Activated naive CD4-positive, alpha-beta T cell treated with anti-CD3 and anti-CD28 coated beads, Interleukin-2, amount 50 U/mL, for 24 hours (primary cell): Measurements from ENCODE around the gene RBM8A.
"Not testable (repeated sequence)": the region's sequence is repeated elsewhere in the genome, so short reads cannot be mapped to it uniquely, and the experiment has no call there.

Experiments
- H3K27ac Mint-ChIP-seq: one replicate; pipeline ENCODE4 v1.8.0; 2021; ENCODE audit warnings: mild to moderate bottlenecking, mixed read lengths
- H3K27me3 Mint-ChIP-seq: one replicate; pipeline ENCODE4 v1.8.0; 2021; ENCODE audit warnings: mixed read lengths
- H3K36me3 Mint-ChIP-seq: one replicate; pipeline ENCODE4 v1.8.0; 2021; ENCODE audit warnings: mixed read lengths
- H3K4me1 Mint-ChIP-seq: one replicate; pipeline ENCODE4 v1.8.0; 2021; ENCODE audit warnings: mixed read lengths
- H3K4me3 Mint-ChIP-seq: one replicate; pipeline ENCODE4 v1.8.0; 2021; ENCODE audit warnings: mild to moderate bottlenecking, mixed read lengths
- H3K9me3 Mint-ChIP-seq: one replicate; pipeline ENCODE4 v1.8.0; 2021; ENCODE audit warnings: mixed read lengths

Gene RBM8A

DNA sequence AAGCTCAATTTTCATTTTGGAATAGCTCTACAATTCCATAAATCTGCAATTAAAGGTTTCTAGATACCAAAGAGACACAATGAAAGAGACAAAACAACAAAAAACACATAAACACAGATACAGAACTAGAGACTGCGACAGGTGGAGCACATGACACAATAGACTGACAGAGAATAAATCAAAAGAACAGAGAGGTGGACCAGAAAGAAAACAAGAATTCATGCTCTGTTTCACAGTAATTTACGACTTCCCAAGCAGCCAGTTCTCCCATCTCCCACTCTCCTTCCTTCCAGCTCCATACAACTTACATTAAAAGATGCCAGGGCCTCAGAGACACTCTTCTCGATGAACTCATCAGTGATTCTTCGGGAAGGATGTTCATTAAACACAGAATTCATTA is 15.1 kb upstream of the RBM8A start:
- H3K4me1 Mint-ChIP-seq = peaks cover 18% of the 10 kb centered on the region
- H3K9me3 Mint-ChIP-seq = no peaks in the 10 kb centered on the region
- peaks cover 6% of the 10 kb centered on the region for H3K36me3 Mint-ChIP-seq
- H3K27me3 Mint-ChIP-seq = no peaks in the 10 kb centered on the region
- H3K4me3 Mint-ChIP-seq = no peak overlapping the region
- peak overlapping the region; percentile 13 for H3K27ac Mint-ChIP-seq

DNA sequence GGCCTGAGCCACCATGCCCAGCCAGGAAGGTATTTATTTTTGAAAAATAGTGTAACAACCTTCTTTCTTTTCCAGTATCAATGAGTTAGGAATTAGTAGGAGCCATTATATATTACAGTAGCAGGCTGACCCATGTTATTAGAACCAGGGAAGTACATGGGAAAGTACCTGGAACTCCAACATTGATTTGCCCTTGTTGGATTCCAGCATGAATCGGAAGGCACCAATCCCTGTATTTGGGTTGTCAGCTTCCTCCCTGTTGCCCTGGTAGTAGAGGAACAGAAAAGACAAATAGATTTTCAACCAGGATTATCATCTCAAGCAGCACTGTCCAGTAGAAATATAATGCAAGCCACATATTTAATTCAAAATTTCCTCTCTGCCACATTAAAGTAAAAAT is 10.2 kb upstream of the RBM8A start:
- no peak overlapping the region for H3K27ac Mint-ChIP-seq
- peaks cover 4% of the 10 kb centered on the region for H3K36me3 Mint-ChIP-seq
- H3K9me3 Mint-ChIP-seq = no peaks in the 10 kb centered on the region
- H3K4me1 Mint-ChIP-seq = peaks cover 19% of the 10 kb centered on the region
- no peak overlapping the region for H3K4me3 Mint-ChIP-seq
- H3K27me3 Mint-ChIP-seq = no peaks in the 10 kb centered on the region

DNA sequence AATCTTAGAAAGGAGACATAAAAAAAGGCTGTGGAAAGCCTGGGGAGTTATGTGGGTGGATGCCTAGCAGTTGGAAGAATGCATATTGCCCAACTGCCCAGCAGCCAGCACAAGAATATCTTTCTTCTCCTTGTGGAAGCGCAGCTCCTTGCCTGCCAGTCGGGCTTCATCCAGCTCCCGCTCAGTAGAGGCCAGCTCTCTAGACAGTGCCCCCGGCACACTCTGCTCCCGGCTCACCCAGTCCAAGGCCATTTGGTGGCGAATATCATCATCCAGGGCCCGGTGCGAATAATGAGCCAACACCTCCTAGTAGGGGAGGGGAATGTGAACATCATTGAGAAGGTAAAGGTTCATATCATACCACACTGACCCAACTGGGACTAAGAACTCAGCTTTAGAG is 9.0 kb upstream of the RBM8A start:
- peaks cover 6% of the 10 kb centered on the region for H3K36me3 Mint-ChIP-seq
- peaks cover 26% of the 10 kb centered on the region for H3K4me1 Mint-ChIP-seq
- H3K4me3 Mint-ChIP-seq = no peak overlapping the region
- H3K27ac Mint-ChIP-seq = peak overlapping the region; percentile 30
- H3K27me3 Mint-ChIP-seq = no peaks in the 10 kb centered on the region
- no peaks in the 10 kb centered on the region for H3K9me3 Mint-ChIP-seq

DNA sequence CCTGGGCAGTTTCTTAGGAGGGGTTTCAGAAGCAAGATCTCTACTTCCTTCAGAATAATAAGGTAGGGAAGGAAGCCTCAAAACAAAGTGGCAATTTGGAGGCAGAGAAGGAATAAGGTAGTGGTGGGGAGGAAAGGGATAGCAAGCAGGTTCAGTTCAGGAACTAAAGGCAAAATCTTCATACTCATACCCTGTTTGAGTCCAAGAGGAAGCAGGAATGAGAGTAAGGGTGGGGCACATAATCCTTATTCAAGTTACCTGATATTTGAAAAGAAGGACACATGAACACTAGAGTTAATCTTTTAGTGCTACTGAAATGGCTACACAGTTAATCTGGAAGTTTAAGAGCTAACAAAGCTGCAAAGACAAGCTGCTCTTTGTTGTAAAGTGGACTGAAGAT is 8.4 kb upstream of the RBM8A start:
- Mint-ChIP-seq H3K4me1 (peaks cover 31% of the 10 kb centered on the region), H3K27me3 (no peaks in the 10 kb centered on the region), H3K36me3 (peaks cover 7% of the 10 kb centered on the region), H3K27ac (peak overlapping the region; percentile 4), H3K9me3 (no peaks in the 10 kb centered on the region), H3K4me3 (no peak overlapping the region)

GRCh38 chr1:145932522-145933009 is 5.3 kb upstream of the RBM8A start:
- Mint-ChIP-seq H3K27ac (peak overlapping the region; percentile 93), H3K4me1 (peaks cover 39% of the 10 kb centered on the region), H3K4me3 (peak overlapping the region; percentile 71)
- H3K9me3 Mint-ChIP-seq, H3K36me3 Mint-ChIP-seq, H3K27me3 Mint-ChIP-seq: not testable (repeated sequence)

- Mint-ChIP-seq H3K27me3 (no peaks in the 10 kb centered on the region), H3K4me3 (peak overlapping the region; percentile 82), H3K4me1 (peaks cover 38% of the 10 kb centered on the region), H3K9me3 (no peaks in the 10 kb centered on the region), H3K36me3 (peaks cover 6% of the 10 kb centered on the region), H3K27ac (peak overlapping the region; percentile 88)
Observed at GRCh38 chr1:145927916-145928643, 796 bp upstream of the RBM8A start.

DNA sequence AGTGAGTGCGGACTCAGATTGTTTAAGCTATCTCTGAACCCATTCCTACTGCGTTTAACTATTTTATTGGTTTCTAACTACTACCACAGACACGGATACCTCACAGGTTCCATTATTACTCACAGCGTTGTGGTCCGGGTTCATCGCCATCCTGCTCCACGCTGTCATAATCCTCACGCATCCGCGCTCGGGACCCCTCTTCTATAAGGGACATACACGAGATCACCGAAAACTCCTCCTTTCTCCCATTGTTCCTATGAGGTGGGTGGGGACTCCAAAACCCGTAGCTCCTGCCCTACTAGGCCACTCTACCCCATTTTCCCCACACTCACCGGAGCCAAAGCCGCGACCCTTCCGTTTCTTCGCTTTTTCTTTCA is 610 bp downstream of the RBM8A start:
- H3K4me3 Mint-ChIP-seq = no peak overlapping the region
- peaks cover 25% of the 10 kb centered on the region for H3K4me1 Mint-ChIP-seq
- H3K9me3 Mint-ChIP-seq = no peaks in the 10 kb centered on the region
- peaks cover 5% of the 10 kb centered on the region for H3K36me3 Mint-ChIP-seq
- H3K27me3 Mint-ChIP-seq = no peaks in the 10 kb centered on the region
- H3K27ac Mint-ChIP-seq = no peak overlapping the region

GRCh38 chr1:145922266-145922665 is 5.0 kb downstream of the RBM8A start:
- Mint-ChIP-seq H3K4me3 (no peak overlapping the region), H3K27ac (no peak overlapping the region), H3K9me3 (no peaks in the 10 kb centered on the region), H3K4me1 (peaks cover 35% of the 10 kb centered on the region), H3K27me3 (no peaks in the 10 kb centered on the region), H3K36me3 (peaks cover 5% of the 10 kb centered on the region)

GRCh38 chr1:145920297-145920696 is 7.0 kb downstream of the RBM8A start:
- H3K27me3 Mint-ChIP-seq, H3K9me3 Mint-ChIP-seq: not testable (repeated sequence)
- Mint-ChIP-seq H3K36me3 (peaks cover 15% of the 10 kb centered on the region), H3K4me3 (peak overlapping the region; percentile 97), H3K27ac (peak overlapping the region; percentile 46), H3K4me1 (peaks cover 43% of the 10 kb centered on the region)

- H3K9me3 Mint-ChIP-seq = no peaks in the 10 kb centered on the region
- H3K4me1 Mint-ChIP-seq = peaks cover 50% of the 10 kb centered on the region
- peak overlapping the region; percentile 97 for H3K4me3 Mint-ChIP-seq
- H3K27ac Mint-ChIP-seq = peak overlapping the region; percentile 96
- peaks cover 19% of the 10 kb centered on the region for H3K36me3 Mint-ChIP-seq
- no peaks in the 10 kb centered on the region for H3K27me3 Mint-ChIP-seq
Observed at GRCh38 chr1:145918992-145919939, 8.0 kb downstream of the RBM8A start.

DNA sequence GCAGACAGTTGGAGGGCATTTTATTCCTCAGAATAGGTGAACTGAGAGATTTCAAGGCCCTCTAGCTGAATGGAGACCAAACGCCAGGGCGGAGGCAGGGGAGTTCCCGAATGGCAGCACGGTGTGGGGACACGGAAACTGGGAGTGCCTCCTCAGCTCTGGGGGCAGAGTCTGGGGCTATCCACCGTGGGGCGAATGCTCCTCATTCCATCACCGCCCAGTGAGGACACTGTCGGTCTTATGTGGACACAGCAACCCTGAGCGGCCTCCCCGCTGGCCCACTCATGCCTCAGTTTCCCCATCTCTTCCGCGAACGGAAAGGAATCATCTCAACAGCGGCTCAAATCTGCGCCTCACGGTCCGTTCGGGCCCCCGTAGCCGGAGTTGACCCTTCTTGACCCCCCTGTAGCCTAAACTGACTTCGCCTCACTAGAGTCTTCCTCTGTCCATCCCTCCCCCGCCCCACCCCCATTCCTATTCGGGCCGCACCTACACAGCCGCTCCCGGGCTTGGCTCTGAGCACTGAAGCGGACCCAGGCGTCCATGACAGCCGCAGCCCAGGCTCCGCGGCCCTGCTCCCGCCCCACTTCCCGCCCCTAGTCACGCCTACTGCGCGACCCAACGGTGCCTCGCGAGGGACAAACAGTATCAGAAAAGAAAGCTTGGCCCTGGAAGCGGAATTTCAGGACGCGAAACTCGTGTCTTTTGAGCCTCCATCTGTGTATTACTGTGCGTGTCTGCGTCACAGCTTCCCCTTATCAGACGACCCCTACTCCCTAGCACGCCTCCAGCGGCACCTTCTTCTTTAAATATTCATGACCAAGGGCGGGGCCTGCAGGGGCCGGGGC is 8.9 kb downstream of the RBM8A start, which contains the start of gene PEX11B:
Gene PEX11B, minus strand, starts transcription at position 574 of the 848 bp plus-strand sequence. Its CDS starts 29 bp downstream, at position 545.
- peaks cover 57% of the 10 kb centered on the region for H3K4me1 Mint-ChIP-seq
- peak within 1 kb of the TSS; percentile 97 for H3K4me3 Mint-ChIP-seq
- H3K36me3 Mint-ChIP-seq = peaks cover 20% of the 10 kb centered on the region
- H3K27me3 Mint-ChIP-seq = no peaks in the 10 kb centered on the region
- H3K9me3 Mint-ChIP-seq = no peaks in the 10 kb centered on the region
- peak within 1 kb of the TSS; percentile 96 for H3K27ac Mint-ChIP-seq

DNA sequence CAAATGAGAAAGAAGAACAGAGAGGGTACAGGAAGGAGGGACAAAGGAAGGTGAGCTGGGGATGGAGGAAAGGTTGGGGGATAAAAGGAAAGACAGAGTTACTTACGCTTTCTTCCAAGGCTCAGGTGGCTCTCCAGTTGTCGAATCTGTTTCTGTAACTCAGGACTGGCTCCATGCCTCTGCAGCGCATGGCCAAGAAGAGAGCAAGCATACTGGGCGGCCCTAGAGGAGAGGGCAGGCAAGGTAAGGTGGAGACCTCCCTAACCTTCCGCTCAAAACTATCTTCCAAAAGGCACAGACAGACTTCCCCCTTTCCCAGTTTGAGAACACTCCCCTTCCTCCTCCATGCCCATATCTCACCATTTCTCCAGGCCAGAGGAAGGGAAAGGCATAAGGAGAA is 9.7 kb downstream of the RBM8A start:
- Mint-ChIP-seq H3K9me3 (no peaks in the 10 kb centered on the region), H3K36me3 (peaks cover 20% of the 10 kb centered on the region), H3K4me3 (peak overlapping the region; percentile 97), H3K27ac (peak overlapping the region; percentile 96), H3K4me1 (peaks cover 57% of the 10 kb centered on the region), H3K27me3 (no peaks in the 10 kb centered on the region)

- peak overlapping the region; percentile 97 for H3K4me3 Mint-ChIP-seq
- peak overlapping the region; percentile 94 for H3K27ac Mint-ChIP-seq
- no peaks in the 10 kb centered on the region for H3K9me3 Mint-ChIP-seq
- H3K4me1 Mint-ChIP-seq = peaks cover 57% of the 10 kb centered on the region
- peaks cover 20% of the 10 kb centered on the region for H3K36me3 Mint-ChIP-seq
- no peaks in the 10 kb centered on the region for H3K27me3 Mint-ChIP-seq
Observed at GRCh38 chr1:145916745-145917144, 10.5 kb downstream of the RBM8A start.

- no peak overlapping the region for H3K4me3 Mint-ChIP-seq
- peaks cover 35% of the 10 kb centered on the region for H3K4me1 Mint-ChIP-seq
- no peaks in the 10 kb centered on the region for H3K27me3 Mint-ChIP-seq
- H3K9me3 Mint-ChIP-seq = no peaks in the 10 kb centered on the region
- H3K27ac Mint-ChIP-seq = no peak overlapping the region
- H3K36me3 Mint-ChIP-seq = peaks cover 17% of the 10 kb centered on the region
Observed at GRCh38 chr1:145912128-145912641, 15.1 kb downstream of the RBM8A start.

DNA sequence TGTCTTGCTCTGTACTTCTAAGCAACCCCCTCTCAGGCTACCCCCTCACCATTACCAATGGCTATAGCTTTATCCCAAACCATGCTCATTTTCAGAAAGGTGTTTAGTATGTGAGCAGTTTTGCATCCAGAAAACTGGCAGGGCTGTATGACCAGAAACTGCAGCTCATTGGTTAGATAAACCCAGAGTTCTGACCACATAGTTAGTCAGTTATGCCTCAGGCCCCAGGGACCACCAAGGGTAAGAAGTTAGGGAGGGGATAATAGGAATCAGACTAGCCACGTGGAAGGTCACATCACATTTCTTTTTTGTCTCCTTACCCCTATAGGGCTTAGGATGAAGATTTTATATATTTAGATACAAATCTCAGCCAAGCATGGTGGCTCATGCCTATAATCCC is 18.6 kb downstream of the RBM8A start:
- H3K4me1 Mint-ChIP-seq = peaks cover 8% of the 10 kb centered on the region
- H3K27ac Mint-ChIP-seq = no peak overlapping the region
- no peaks in the 10 kb centered on the region for H3K27me3 Mint-ChIP-seq
- H3K4me3 Mint-ChIP-seq = no peak overlapping the region
- H3K9me3 Mint-ChIP-seq = no peaks in the 10 kb centered on the region
- H3K36me3 Mint-ChIP-seq = peaks cover 5% of the 10 kb centered on the region
